Measurements from ENCODE around the gene MED31.

Gene MED31

DNA sequence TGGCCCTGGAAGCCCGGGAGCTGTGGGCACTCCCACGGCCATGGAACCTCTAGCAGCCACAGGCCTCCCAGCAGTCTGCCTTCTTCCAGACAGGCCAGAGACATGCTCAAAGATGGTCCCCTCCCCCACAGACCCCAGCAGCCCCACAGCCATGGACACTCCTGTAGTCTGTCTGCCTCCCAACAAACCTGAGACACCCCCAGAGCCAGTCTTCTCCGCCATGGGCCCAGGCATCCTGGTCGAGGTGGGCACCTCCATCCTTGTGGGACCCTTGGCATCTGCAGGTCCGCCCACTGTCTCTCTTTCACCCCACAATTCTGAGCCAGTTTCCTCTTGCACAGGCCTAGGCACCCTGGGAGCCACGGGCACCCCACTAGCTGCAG, 14.0 kb downstream of the MED31 start:
- no peak for ATAC-seq (replicated peaks)
- H3K27me3 Mint-ChIP-seq, result no peaks in the 10 kb centered on the region
- no peak overlapping the region for H3K27ac Mint-ChIP-seq
- H3K36me3 Mint-ChIP-seq, result peaks cover 21 to 35% of the 10 kb centered on the region in 2 donors
- H3K4me1 Mint-ChIP-seq, result peaks cover 35 to 42% of the 10 kb centered on the region in 2 donors
- H3K4me3 Mint-ChIP-seq, result peak overlapping the region in 1 of 2 donors; percentile 44
- no peak for DNase-seq
- H3K9me3 Mint-ChIP-seq, result no peaks in the 10 kb centered on the region

DNA sequence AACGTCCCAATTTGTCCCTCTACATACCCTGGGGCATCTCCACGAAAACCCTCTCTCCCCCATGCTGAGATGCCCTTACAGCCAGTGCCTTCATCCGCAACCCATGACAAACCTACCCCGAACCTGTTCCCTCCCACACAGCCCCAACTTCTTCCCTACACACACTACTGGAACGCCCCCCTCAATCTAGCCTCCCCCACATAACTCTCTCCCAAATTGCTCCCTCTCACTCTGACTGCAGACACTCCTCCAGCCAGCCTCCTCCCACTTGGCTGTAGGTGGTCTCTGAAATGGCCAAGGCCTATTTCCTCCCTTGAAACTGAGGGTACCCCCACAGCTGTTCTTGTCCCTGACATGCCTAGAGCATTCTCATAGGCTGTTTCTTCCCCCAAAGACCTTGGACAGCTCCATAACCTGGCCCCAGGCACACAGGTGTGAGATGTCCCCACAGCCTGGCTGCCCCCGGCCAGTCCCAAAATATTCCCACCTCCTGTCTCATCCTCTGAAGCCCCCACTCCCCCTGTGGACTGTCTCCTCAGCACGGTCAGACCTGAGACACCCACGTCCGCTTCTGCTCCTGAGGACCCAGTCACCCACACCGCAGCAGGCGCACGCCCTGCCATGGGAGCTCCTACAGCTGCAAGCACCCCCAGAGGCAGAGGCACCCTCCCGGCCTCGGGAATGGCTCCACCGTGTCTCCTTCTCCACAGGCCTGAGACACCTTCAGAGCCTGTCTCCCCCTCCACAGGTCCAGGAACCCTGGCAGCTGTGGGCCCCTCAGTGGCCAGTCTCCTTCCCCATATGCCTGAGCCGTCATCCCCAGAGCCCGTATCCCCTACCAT, 14.6 kb downstream of the MED31 start:
- Mint-ChIP-seq H3K27me3 (no peaks in the 10 kb centered on the region), H3K9me3 (no peaks in the 10 kb centered on the region), H3K4me3 (peak overlapping the region in 1 of 2 donors; percentile 44), H3K27ac (peak overlapping the region; percentile 67), H3K4me1 (peaks cover 35 to 42% of the 10 kb centered on the region in 2 donors), H3K36me3 (peaks cover 27 to 40% of the 10 kb centered on the region in 2 donors)
- ATAC-seq (replicated peaks) (no peak), DNase-seq (no peak)

DNA sequence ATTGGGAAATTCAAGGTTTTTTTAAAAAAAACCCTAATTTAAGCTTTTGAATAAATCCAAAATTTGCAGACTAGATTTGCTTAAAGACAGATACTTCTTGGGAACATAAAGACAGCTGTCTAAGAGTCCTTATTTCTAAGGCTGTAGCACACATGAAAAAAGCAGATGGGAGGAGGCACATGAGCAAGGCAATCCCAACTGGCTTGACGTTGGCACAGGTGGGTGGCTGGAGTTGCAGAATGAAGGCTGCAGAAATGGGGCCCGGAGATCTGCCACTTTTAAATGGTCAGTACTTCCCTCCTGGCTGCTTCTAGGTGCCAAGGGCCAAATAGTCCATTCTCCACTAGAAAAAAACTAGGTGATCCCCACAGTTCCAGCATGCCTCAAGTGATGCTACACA, 15.3 kb downstream of the MED31 start:
- H3K36me3 Mint-ChIP-seq, result peaks cover 32 to 45% of the 10 kb centered on the region in 2 donors
- no peak overlapping the region for H3K4me3 Mint-ChIP-seq
- DNase-seq (no peak), ATAC-seq (replicated peaks) (no peak)
- H3K9me3 Mint-ChIP-seq, result no peaks in the 10 kb centered on the region
- no peaks in the 10 kb centered on the region for H3K27me3 Mint-ChIP-seq
- H3K27ac Mint-ChIP-seq, result no peak overlapping the region
- H3K4me1 Mint-ChIP-seq, result peaks cover 31 to 36% of the 10 kb centered on the region in 2 donors

DNA sequence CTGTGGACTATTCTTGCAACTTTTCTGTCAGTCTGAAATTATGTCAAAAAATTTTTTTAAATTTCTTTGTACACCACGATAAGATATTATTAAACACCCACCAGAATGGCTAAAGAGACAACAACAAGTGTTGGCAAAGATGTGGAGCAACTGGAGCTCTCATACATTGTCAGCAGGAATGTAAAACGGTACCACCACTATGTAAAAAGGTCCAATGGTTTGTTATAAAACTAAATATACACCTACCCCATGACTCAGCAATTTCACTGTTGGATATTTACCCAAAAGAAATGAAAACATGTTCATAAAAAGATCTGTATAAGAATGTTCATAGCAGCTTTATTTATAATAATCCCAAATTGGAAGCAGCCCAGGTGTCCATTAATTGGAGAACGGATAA, 18.1 kb downstream of the MED31 start:
- DNase-seq (no peak), ATAC-seq (replicated peaks) (no peak)
- Mint-ChIP-seq H3K36me3 (peaks cover 35 to 58% of the 10 kb centered on the region in 2 donors), H3K27me3 (no peaks in the 10 kb centered on the region), H3K27ac (no peak overlapping the region), H3K4me1 (peaks cover 17% of the 10 kb centered on the region in 2 donors), H3K4me3 (no peak overlapping the region), H3K9me3 (no peaks in the 10 kb centered on the region)

DNA sequence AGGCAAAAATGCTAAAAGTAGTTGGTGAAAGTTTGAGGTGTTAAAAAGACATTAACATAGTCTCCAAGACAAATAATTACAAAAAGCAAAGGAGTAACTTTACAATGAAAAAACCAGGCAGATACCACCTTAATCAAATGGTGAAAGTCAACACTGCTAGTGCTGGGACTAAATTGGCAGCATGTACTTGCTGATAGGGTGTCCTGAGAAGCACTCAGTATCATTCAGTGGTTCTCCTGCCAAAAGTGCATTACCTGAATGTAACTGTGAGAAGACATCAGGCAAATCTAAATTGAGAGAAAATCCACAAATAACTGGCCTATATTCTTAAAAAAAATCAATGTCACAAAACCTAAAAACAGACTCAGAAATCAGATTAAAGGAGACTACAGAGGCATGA, 18.9 kb downstream of the MED31 start:
- H3K27me3 Mint-ChIP-seq, result no peaks in the 10 kb centered on the region
- no peak overlapping the region for H3K4me3 Mint-ChIP-seq
- H3K27ac Mint-ChIP-seq, result no peak overlapping the region
- peaks cover 10 to 11% of the 10 kb centered on the region in 2 donors for H3K4me1 Mint-ChIP-seq
- ATAC-seq (replicated peaks) (no peak), DNase-seq (no peak)
- no peaks in the 10 kb centered on the region for H3K9me3 Mint-ChIP-seq
- peaks cover 36 to 63% of the 10 kb centered on the region in 2 donors for H3K36me3 Mint-ChIP-seq

DNA sequence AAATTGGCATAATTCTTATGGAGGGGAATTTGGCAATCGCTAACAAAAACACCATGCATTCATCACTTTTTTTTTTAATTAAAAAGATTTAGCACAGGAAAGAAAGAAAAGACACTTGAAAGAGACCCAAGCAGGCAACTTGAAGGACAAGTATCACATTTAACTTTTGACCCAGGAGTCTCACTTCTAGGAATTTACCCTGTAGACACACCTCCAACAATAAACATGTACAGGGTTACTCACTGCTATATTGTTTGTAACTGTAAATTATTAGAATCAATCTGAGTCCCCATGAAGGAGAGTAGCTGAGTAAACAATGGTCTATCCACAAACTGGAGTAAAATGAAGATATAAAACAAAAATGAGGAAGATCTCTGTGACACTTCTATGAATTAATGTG, 21.0 kb downstream of the MED31 start:
- H3K27ac Mint-ChIP-seq, result no peak overlapping the region
- no peak for DNase-seq
- no peak overlapping the region for H3K4me3 Mint-ChIP-seq
- no peak for ATAC-seq (replicated peaks)
- no peaks in the 10 kb centered on the region for H3K9me3 Mint-ChIP-seq
- H3K36me3 Mint-ChIP-seq, result peaks cover 44 to 72% of the 10 kb centered on the region in 2 donors
- peaks cover 0 to 2% of the 10 kb centered on the region in 2 donors for H3K4me1 Mint-ChIP-seq
- no peaks in the 10 kb centered on the region for H3K27me3 Mint-ChIP-seq

DNA sequence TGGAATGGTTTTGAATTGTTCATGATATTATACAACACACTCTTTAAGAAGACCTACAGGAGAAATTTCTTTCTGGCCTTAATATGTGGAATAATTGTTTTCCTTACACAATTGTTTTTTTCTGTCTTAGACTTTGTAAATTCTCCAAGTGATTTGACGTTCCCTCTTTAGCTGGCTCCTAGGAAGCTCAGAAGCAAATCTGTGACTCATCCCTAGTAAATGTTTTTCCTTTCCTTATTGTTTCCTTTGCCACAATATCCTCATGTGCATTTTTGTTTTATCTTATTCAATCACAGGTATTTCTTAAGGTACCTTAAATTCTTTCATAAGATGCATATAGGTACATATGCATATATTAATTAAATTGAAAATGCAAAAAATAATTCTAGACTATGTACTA, 24.4 kb downstream of the MED31 start:
- DNase-seq (no peak), ATAC-seq (replicated peaks) (no peak)
- Mint-ChIP-seq H3K36me3 (peaks cover 26 to 48% of the 10 kb centered on the region in 2 donors), H3K27me3 (no peaks in the 10 kb centered on the region), H3K4me1 (peaks cover 0 to 2% of the 10 kb centered on the region in 2 donors), H3K4me3 (no peak overlapping the region), H3K27ac (no peak overlapping the region), H3K9me3 (no peaks in the 10 kb centered on the region)

DNA sequence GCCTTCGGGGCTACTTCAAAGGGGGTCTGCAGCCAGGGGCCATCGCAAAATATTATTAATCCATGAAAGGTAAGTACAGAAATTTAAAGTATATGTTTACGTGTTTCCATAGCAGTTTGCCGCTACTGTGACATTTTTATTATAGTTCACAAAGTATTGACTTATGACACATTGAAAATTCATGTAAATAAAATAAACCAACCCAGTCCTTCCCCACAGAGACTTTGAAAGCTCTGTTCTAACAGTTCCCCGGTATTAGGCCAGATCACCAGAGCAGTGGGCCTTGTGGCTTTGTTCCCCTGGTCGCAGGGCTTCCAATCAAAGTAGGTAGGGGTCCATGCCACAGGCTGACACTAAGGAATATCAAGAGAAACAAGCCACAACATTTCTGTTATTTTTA, 24.8 kb downstream of the MED31 start:
- Mint-ChIP-seq H3K4me1 (peaks cover 0 to 2% of the 10 kb centered on the region in 2 donors), H3K9me3 (no peaks in the 10 kb centered on the region), H3K36me3 (peaks cover 24 to 47% of the 10 kb centered on the region in 2 donors), H3K4me3 (no peak overlapping the region), H3K27me3 (no peaks in the 10 kb centered on the region), H3K27ac (no peak overlapping the region)
- ATAC-seq (replicated peaks), result no peak
- no peak for DNase-seq

DNA sequence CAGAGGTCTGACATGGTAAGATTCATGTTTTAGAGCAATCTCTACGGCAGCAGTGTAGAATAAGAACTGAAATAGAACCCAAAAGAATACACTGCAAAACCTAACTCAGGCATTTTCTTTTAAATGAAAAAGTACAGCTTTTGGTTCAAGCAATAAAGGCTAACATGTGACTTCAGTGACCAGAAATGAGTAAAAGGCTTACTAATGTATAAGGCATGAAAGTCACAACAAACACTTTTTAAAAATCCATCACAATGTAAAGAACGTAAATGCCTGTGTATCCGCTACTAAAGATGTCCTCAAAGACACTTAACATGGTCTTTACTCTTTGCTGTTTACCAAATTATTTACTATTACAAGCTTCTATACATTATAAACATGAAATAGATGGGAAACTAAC, 27.5 kb downstream of the MED31 start:
- no peaks in the 10 kb centered on the region for H3K27me3 Mint-ChIP-seq
- no peak overlapping the region for H3K27ac Mint-ChIP-seq
- peaks cover 17 to 41% of the 10 kb centered on the region in 2 donors for H3K36me3 Mint-ChIP-seq
- ATAC-seq (replicated peaks) (no peak), DNase-seq (no peak)
- H3K4me3 Mint-ChIP-seq, result no peak overlapping the region
- no peaks in the 10 kb centered on the region for H3K9me3 Mint-ChIP-seq
- H3K4me1 Mint-ChIP-seq, result no peaks in the 10 kb centered on the region

DNA sequence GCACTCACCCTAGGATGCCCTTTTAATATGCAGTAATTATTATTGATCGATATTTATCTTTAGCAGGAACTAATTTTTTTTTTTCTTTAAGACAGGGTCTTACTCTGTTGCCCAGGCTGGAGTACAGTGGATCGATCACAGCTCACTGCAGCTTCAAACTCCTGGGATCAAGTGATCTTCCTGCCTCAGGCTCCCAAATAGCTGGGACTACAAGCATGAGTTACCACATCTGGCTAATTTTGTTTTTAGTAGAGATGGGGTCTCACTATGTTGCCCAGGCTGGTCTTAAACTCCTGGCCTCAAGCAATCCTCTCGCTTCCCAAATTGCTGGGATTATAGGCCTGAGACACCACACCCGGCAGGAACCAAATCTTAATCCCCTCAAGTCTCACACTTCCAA, 40.2 kb downstream of the MED31 start:
- no peaks in the 10 kb centered on the region for H3K4me1 Mint-ChIP-seq
- H3K36me3 Mint-ChIP-seq, result peaks cover 27 to 46% of the 10 kb centered on the region in 2 donors
- DNase-seq (no peak), ATAC-seq (replicated peaks) (no peak)
- H3K27ac Mint-ChIP-seq, result no peak overlapping the region
- H3K9me3 Mint-ChIP-seq, result no peaks in the 10 kb centered on the region
- no peaks in the 10 kb centered on the region for H3K27me3 Mint-ChIP-seq
- H3K4me3 Mint-ChIP-seq, result no peak overlapping the region

DNA sequence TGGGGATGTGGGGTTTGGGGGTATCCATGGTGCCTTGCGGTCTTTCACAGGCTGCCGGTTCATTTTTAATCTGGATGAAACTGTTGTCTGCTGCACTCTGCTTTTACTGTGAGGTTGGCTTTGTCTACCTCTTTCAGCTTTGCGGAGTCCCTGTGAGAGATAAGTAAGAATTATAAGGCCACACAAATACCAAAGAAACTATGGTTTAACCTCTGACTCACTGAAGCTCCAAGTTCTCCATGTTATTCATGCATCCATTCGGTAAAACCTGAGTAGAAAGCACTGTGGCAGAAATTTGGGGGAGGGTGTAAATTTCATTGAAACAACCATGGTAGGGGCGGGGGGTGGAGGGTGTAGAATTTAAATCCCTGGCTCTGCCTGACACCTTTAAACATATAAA, 41.4 kb downstream of the MED31 start:
- no peaks in the 10 kb centered on the region for H3K27me3 Mint-ChIP-seq
- H3K4me3 Mint-ChIP-seq, result no peak overlapping the region
- ATAC-seq (replicated peaks) (no peak), DNase-seq (no peak)
- H3K9me3 Mint-ChIP-seq, result no peaks in the 10 kb centered on the region
- H3K36me3 Mint-ChIP-seq, result peaks cover 28 to 45% of the 10 kb centered on the region in 2 donors
- no peak overlapping the region for H3K27ac Mint-ChIP-seq
- no peaks in the 10 kb centered on the region for H3K4me1 Mint-ChIP-seq

DNA sequence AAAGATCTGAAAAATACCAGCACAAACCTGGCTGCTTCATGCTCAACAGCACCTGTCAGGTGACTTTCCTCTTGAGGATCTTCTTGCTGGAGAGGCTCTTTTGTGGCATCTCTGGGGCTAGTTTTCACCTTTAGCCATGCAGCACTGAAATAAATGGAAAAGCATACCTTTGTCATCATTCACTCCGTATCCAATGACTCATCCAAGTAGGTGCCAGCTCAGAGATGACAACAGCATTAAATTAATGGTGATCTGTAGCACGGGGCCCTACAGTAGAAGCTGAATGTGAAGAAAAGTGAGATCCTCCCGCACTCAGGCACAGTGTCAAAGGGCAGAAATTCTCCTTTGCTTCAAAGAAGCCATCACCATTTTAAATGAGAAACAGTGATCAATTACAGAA, 43.1 kb downstream of the MED31 start:
- ATAC-seq (replicated peaks) (no peak), DNase-seq (no peak)
- Mint-ChIP-seq H3K4me3 (no peak overlapping the region), H3K9me3 (no peaks in the 10 kb centered on the region), H3K36me3 (peaks cover 33 to 44% of the 10 kb centered on the region in 2 donors), H3K27ac (no peak overlapping the region), H3K4me1 (no peaks in the 10 kb centered on the region), H3K27me3 (no peaks in the 10 kb centered on the region)

DNA sequence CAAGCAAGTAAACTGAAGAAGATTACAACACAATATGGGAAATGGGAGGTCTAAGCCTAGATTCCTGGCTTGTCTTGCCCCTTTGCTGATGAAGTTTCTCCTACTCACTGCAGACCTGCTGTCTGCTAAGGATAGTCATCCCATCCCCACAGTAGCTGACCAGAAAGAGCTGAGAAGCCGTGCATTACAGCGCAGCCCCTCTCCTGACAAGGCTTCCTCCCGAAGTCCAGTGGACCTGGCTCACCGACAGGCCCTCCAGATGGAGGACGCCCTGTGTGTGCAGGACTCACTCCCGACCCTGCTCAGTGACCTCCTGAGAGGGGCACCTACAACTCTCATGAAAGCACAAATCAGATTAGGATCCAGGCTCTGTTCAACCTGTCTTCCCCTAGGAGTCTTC, 46.3 kb downstream of the MED31 start:
- no peak for DNase-seq
- no peaks in the 10 kb centered on the region for H3K27me3 Mint-ChIP-seq
- H3K4me1 Mint-ChIP-seq, result peaks cover under 1% of the 10 kb centered on the region in 2 donors
- H3K36me3 Mint-ChIP-seq, result peaks cover 36 to 57% of the 10 kb centered on the region in 2 donors
- ATAC-seq (replicated peaks), result no peak
- H3K27ac Mint-ChIP-seq, result no peak overlapping the region
- H3K9me3 Mint-ChIP-seq, result no peaks in the 10 kb centered on the region
- H3K4me3 Mint-ChIP-seq, result no peak overlapping the region

DNA sequence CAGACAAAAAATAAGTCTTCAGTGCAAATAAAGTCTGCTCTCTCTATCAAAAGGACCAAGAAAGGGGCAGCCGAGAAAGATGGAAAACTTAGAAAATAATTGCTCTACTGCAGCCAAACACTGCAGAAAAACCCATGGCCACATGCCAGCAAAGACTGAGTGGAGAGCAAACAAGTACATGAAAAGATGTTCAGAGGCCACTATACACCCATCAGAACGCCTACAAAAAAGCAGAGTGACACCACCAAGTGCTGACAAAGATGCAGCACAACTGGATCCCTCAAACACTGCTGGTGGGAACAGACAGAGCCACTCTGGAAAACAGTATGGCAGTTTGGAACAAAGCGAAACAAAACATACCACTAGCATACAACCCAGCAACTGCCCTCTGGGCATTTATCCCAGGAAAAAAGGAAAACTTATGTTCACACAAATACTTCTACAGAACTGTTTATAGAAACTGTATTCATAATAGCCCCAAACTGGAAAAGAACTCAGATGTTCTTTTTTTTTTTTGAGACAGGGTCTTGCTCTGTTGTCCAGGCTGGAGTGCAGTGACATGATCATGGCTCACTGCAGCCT, 47.6 kb downstream of the MED31 start:
- Mint-ChIP-seq H3K27me3 (no peaks in the 10 kb centered on the region), H3K9me3 (no peaks in the 10 kb centered on the region), H3K4me1 (peaks cover 8 to 11% of the 10 kb centered on the region in 2 donors), H3K4me3 (no peak overlapping the region), H3K27ac (no peak overlapping the region), H3K36me3 (peaks cover 36 to 56% of the 10 kb centered on the region in 2 donors)
- DNase-seq (no peak), ATAC-seq (replicated peaks) (no peak)

DNA sequence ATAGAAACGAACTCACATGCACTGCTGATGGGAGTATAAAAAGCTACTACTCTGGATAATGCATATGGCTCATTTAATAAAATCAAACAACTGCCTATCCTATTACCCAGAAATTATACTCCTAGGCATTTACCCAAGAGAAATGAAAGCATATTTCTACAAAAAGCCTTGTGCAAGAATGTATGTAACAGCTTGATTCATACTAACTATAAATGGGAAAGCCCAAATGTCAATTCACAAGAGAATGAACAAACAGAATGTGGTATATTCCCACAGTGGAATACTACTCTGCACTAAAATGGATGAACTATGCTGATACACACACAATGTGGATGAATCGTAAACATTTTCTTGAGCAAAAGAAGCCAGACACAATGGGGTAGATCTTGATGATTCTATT, 49.3 kb downstream of the MED31 start:
- Mint-ChIP-seq H3K4me3 (no peak overlapping the region), H3K9me3 (no peaks in the 10 kb centered on the region), H3K4me1 (peaks cover 8 to 11% of the 10 kb centered on the region in 2 donors), H3K27ac (no peak overlapping the region), H3K36me3 (peaks cover 31 to 54% of the 10 kb centered on the region in 2 donors), H3K27me3 (no peaks in the 10 kb centered on the region)
- ATAC-seq (replicated peaks) (no peak), DNase-seq (no peak)
